H1 (cell line): ENCODE results near the gene SEC24C. TPM values are rescaled to one million over a fixed set of nuclear protein-coding genes. Genes with fewer than 3 reads are reported as not detected.

Experiments used
- CTBP2 ChIP-seq: IDR thresholded peaks from 2 replicates; pipeline ENCODE4 v1.7.0; 2011; ENCODE audit warnings: borderline replicate concordance, mild to moderate bottlenecking, moderate library complexity, mixed read lengths, low read length; ENCODE audit not compliant: insufficient read depth, insufficient read length
- NRF1 ChIP-seq: IDR thresholded peaks from 2 replicates; pipeline ENCODE4 v1.6.1; 2011; ENCODE audit warnings: mild to moderate bottlenecking, low read depth, low read length, improper control_type of control experiment
- polyA plus RNA-seq, 7 experiments: library from polyadenylated mRNA; depleted of rRNA in 3 of 7; stranded (reverse) in 5 of 7; unstranded in 2 of 7; fragments of >200 nt in 5 of 7; fragments of 200-250 nt in 2 of 7; gene quantifications; 1 replicate in 5 of 7; 2 replicates in 1 of 7; 4 replicates in 1 of 7; pipeline versions ENCODE4 v1.2.1 to v1.2.3, GENCODE V29; 2011 to 2013; ENCODE audit warnings: missing spikeins in 2 of 7, mixed read lengths in 2 of 7
- total RNA-seq: library from RNA; stranded (reverse); fragmentation: NEBNext Ultra II Directional; extraction: Animal tissue kit (Norgen Biotek cat#: 25700); gene quantifications from 2 replicates; pipeline ENCODE4 v1.2.1, GENCODE V29; 2021

The SEC24C gene
- total and polyA plus RNA-seq, 2 of the 8 experiments (the other 6 are each of a cell fraction or from before 2014, with no cell fraction given) = 63.2 to 67.4 TPM

- TF ChIP-seq NRF1 = no peak
- TF ChIP-seq CTBP2 = no peak
- TF ChIP-seq, all 59 proteins: peak for 0
Measured at GRCh38 chr10:73812657-73813056, 68.5 kb downstream of the SEC24C start (continued).
